Nephron (organoid): Measurements from ENCODE around the gene CYP4F8.

ENCODE experiments used
- H3K27ac Mint-ChIP-seq, 3 experiments: 2 replicates each; pipeline ENCODE4 v1.8.0; 2020; ENCODE audit warnings: mixed read lengths in 3 of 3, mild to moderate bottlenecking in 2 of 3, moderate library complexity in 1 of 3
- H3K27me3 Mint-ChIP-seq: 2 replicates; pipeline ENCODE4 v1.8.0; 2021; ENCODE audit warnings: low read depth, mild to moderate bottlenecking, moderate library complexity, mixed read lengths
- H3K36me3 Mint-ChIP-seq: 2 replicates; pipeline ENCODE4 v1.8.0; 2020; ENCODE audit warnings: low read depth, mixed read lengths
- H3K4me1 Mint-ChIP-seq: 2 replicates; pipeline ENCODE4 v1.8.0; 2020; ENCODE audit warnings: mixed read lengths
- H3K4me3 Mint-ChIP-seq, 3 experiments: 2 replicates each; pipeline ENCODE4 v1.8.0; 2020; ENCODE audit warnings: mild to moderate bottlenecking in 3 of 3, mixed read lengths in 3 of 3, moderate library complexity in 2 of 3
- H3K9me3 Mint-ChIP-seq: 2 replicates; pipeline ENCODE4 v1.8.0; 2020; ENCODE audit warnings: mixed read lengths
- CTCF ChIP-seq, 3 experiments: fragments of 200-600 bp; sonication (generic); IDR thresholded peaks; one replicate each; pipeline ENCODE4 v1.5.0; 2021; ENCODE audit warnings: antibody characterized with exemption in 3 of 3; ENCODE audit not compliant: unreplicated experiment in 3 of 3

Gene CYP4F8

GRCh38 chr19:15613338-15613737, 1.7 kb upstream of the CYP4F8 start:
- Mint-ChIP-seq H3K27me3 (peaks cover 4% of the 10 kb centered on the region), H3K36me3 (peaks cover 5% of the 10 kb centered on the region), H3K4me1 (no peaks in the 10 kb centered on the region), H3K9me3 (peaks cover 31% of the 10 kb centered on the region), H3K27ac (no peak overlapping the region), H3K4me3 (no peak overlapping the region)
- TF ChIP-seq CTCF (IDR thresholded peaks at IDR 0.05; ENCODE audit: unreplicated experiment in 3 of 3), result no peak

- Mint-ChIP-seq H3K4me3 (no peak overlapping the region), H3K9me3 (peaks cover 45% of the 10 kb centered on the region), H3K4me1 (no peaks in the 10 kb centered on the region), H3K27me3 (no peaks in the 10 kb centered on the region), H3K27ac (no peak overlapping the region), H3K36me3 (peaks cover 5% of the 10 kb centered on the region)
- TF ChIP-seq CTCF (IDR thresholded peaks at IDR 0.05; ENCODE audit: unreplicated experiment in 3 of 3), result no peak
Observed at GRCh38 chr19:15615526-15615925, 508 bp downstream of the CYP4F8 start.

GRCh38 chr19:15616183-15616582, 1.2 kb downstream of the CYP4F8 start:
- no peak overlapping the region for H3K27ac Mint-ChIP-seq
- no peak overlapping the region for H3K4me3 Mint-ChIP-seq
- H3K36me3 Mint-ChIP-seq, result peaks cover 5% of the 10 kb centered on the region
- peaks cover 46% of the 10 kb centered on the region for H3K9me3 Mint-ChIP-seq
- no peaks in the 10 kb centered on the region for H3K4me1 Mint-ChIP-seq
- no peak for TF ChIP-seq CTCF (IDR thresholded peaks at IDR 0.05; ENCODE audit: unreplicated experiment in 3 of 3)
- no peaks in the 10 kb centered on the region for H3K27me3 Mint-ChIP-seq

DNA sequence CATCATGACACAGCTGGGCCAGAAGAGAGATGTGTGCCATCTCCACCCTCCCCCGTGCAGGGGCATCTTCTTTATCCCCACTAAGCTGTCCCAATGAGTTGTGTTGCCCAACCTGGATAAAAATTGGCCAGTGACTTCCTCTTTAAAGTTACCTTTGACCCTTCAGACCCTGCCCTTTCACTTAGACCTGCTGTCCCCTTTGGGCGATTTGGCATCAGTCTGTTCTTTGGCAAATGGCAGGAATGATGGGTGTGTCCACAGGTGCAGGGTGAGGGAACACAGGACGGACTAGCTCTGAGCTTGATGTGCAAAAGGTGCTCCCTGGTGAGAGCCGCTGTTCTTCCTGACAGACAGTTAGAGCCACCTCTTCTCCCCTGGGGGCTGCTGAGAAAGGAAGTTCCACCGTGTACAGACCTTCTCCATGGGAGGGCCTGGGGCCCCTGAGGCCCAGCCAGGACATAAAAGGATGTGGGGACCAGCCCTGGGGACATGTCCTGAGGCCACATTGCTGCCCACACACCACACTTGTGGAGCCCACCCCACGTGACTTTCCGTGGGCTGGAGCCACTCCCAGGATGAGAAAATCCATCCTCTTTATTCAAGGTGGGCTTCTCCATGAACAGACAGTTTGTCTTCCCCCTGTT, 1.7 kb downstream of the CYP4F8 start:
- Mint-ChIP-seq H3K36me3 (peaks cover 5% of the 10 kb centered on the region), H3K4me1 (no peaks in the 10 kb centered on the region), H3K4me3 (no peak overlapping the region), H3K27me3 (no peaks in the 10 kb centered on the region), H3K9me3 (peaks cover 51% of the 10 kb centered on the region), H3K27ac (no peak overlapping the region)
- TF ChIP-seq CTCF (IDR thresholded peaks at IDR 0.05; ENCODE audit: unreplicated experiment in 3 of 3), result no peak

GRCh38 chr19:15618321-15618720, 3.3 kb downstream of the CYP4F8 start:
- H3K4me3 Mint-ChIP-seq, result no peak overlapping the region
- no peak for TF ChIP-seq CTCF (IDR thresholded peaks at IDR 0.05; ENCODE audit: unreplicated experiment in 3 of 3)
- H3K27me3 Mint-ChIP-seq, result no peaks in the 10 kb centered on the region
- H3K9me3 Mint-ChIP-seq, result peaks cover 51% of the 10 kb centered on the region
- H3K4me1 Mint-ChIP-seq, result no peaks in the 10 kb centered on the region
- peaks cover 5% of the 10 kb centered on the region for H3K36me3 Mint-ChIP-seq
- H3K27ac Mint-ChIP-seq, result no peak overlapping the region

DNA sequence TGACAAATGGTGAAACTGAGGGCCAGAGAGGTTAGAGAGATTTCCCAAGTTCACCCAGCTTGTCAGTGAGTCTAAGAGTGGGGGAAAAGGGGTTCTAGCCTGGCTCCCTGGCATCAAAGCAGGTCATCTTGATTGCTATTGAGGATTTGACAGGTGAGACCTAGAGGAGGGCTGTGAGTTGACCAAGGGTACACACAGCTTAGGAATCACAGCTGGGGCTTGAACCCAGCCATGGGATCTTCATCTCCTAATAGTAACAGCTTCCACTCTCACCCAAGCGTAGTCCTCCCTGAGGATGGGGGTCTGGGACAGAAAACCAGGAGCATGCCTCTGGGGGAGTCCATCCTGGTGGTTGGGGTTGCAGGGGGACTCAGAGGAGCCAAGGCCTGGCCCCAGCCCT, 6.8 kb downstream of the CYP4F8 start:
- Mint-ChIP-seq H3K4me1 (no peaks in the 10 kb centered on the region), H3K27me3 (no peaks in the 10 kb centered on the region), H3K27ac (no peak overlapping the region)

More for the DNA sequence above, 6.8 kb downstream of the CYP4F8 start:
- Mint-ChIP-seq H3K4me3 (no peak overlapping the region), H3K9me3 (peaks cover 49% of the 10 kb centered on the region), H3K36me3 (no peaks in the 10 kb centered on the region)
- TF ChIP-seq CTCF (IDR thresholded peaks at IDR 0.05; ENCODE audit: unreplicated experiment in 3 of 3), result no peak
